NT2/D1 (cell line): ENCODE measurements around the gene DMRT2.

Source experiments
- SUZ12 ChIP-seq: IDR thresholded peaks from 2 replicates; pipeline ENCODE4 v1.6.1; 2011; ENCODE audit not compliant: insufficient read length, insufficient read depth; ENCODE audit errors: extremely low read depth
- YY1 ChIP-seq: IDR thresholded peaks from 2 replicates; pipeline ENCODE4 v1.6.1; 2011; ENCODE audit not compliant: insufficient read length, insufficient read depth

DNA sequence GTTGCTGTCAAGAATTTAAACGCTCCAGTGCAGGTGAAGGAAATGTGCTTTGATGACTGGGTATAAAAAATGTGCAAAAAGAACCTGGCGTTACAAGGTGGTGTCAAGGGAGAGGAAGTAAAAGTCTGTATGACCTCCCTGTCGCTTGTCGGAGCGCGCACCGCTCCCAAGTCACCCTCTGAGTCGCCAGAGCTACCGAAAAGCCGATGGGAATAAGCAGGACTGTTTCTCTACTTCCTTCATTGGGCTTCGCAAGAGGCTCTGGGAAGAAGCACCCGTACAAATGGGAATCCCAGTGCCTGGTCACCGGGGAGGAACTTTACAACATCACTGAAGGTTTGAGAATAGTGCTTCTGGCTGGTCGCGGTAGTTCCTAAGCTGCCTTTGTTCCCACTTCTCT, 1.3 kb upstream of the DMRT2 start:
- TF ChIP-seq YY1 (no peak), SUZ12 (no peak)
